ENCODE results near the gene SYPL2. TPM values are rescaled to one million over a fixed set of nuclear protein-coding genes. Genes with fewer than 3 reads are reported as not detected.

The SYPL2 gene
- under 1 TPM in 2 of 3 donors, not detected in 1; 0.08 to 0.28 TPM for polyA plus RNA-seq

DNA sequence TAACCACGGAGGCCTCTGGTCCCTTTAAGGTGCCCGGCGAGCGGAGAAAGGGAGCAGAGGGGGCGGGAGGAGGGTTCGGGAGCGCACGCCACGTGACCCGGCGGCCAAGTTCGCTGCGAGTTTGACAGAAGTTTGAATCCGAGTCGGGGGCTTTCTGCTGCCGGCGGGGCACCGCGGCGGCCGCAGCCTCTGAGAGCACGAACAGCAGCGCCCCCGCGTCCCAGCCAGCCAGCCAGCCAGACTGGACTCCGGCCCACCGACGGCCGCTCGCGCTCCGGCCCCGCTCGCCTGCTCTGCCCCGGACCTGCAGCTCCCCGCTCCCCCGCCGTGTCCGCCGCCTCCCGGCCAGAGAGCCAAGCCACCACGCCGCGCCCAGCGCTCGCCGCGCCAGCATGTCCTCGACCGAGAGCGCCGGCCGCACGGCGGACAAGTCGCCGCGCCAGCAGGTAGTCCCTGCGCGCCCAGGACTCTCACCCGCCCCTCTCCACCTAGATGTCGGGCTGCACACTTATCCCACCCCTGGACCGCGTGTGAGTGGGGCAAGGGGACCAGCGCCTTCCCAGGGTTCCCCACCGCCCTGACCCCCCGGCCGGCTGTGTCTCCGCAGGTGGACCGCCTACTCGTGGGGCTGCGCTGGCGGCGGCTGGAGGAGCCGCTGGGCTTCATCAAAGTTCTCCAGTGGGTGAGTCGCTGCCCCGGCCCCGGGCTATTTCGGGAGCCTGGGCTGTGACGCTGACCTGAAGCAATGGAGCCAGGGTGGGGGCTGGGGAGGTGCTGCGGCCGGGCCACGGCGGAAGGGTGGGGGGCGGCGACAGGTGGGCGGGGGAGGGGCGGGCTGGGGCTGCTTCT, at the start of gene SYPL2:
Gene SYPL2 (plus strand): TSS at position 95 of the 849 bp plus-strand sequence. CDS start 298 bp downstream, at position 393.
- H3K9me3 Mint-ChIP-seq = no peaks in the 10 kb centered on the region
- peak within 1 kb of the TSS; percentile 60 to 78 (median 74) for H3K4me3 Mint-ChIP-seq
- H3K36me3 Mint-ChIP-seq = no peaks in the 10 kb centered on the region
- peaks cover 0 to 8% of the 10 kb centered on the region in 2 donors for H3K4me1 Mint-ChIP-seq
- H3K27me3 Mint-ChIP-seq (ENCODE audit: low read depth in 3 of 3) = peaks cover 9 to 37% (median 14%) of the 10 kb centered on the region in 3 donors
- DNase-seq = peak in 2 of 3 donors; percentile 14 to 18
- H3K27ac Mint-ChIP-seq = no peak within 1 kb of the TSS

GRCh38 chr1:109423498-109423897, 42.8 kb upstream of the SYPL2 start:
- H3K4me1 Mint-ChIP-seq = peaks cover 41 to 56% of the 10 kb centered on the region in 2 donors
- H3K27me3 Mint-ChIP-seq (ENCODE audit: low read depth in 3 of 3) = peaks cover 4 to 17% (median 4%) of the 10 kb centered on the region in 3 donors
- peaks cover 0 to 8% (median 0%) of the 10 kb centered on the region in 3 donors for H3K36me3 Mint-ChIP-seq

DNA sequence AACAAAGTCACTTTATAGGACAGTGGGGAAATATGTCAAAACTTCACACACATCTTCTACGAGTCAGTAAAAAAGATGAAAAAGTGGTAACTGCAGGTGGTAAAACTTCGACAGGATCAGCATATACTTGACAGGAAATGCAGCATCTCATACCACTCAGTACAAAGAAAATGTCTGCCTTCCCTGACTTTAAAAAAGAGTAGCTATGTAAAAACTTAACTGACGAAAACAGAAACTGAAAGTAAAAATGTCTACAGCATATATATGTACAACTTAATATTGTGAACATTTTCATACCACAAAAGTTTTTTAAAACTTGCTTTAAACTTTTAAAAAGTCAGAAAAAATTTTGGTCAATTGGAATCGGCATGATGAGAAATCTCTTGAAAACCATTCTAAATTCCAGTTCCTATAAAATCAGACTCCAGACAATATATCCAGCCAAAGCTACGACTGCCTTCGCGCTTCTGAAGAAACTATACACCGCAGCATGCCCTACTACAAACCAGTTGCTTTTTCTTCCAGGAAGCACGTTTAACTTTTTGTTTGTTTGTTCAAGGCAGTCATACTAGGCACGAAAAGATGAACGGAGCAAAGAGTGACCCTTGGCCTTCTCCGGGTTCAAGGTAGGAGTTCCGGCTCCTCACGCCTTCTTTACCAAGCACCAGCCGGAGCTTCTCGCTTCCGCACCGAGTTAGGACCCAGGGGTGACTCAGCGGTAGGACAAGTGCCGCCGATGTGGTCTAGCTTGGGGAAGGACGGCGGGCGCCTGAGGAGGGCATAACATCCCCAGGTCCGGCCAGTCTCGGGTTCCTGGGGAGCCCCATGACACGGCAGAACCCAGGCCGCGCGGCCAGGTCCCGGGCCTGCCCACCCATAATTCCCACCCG, 40.7 kb upstream of the SYPL2 start:
- H3K27ac Mint-ChIP-seq = peak overlapping the region; percentile 96 to 99 (median 98)
- no peaks in the 10 kb centered on the region for H3K9me3 Mint-ChIP-seq
- peak overlapping the region; percentile 97 to 99 (median 98) for H3K4me3 Mint-ChIP-seq
- peak; percentile 71 to 72 (median 71) for DNase-seq
- peaks cover 4 to 17% (median 4%) of the 10 kb centered on the region in 3 donors for H3K27me3 Mint-ChIP-seq (ENCODE audit: low read depth in 3 of 3)
- peaks cover 0 to 4% (median 0%) of the 10 kb centered on the region in 3 donors for H3K36me3 Mint-ChIP-seq
- H3K4me1 Mint-ChIP-seq = peaks cover 41 to 50% of the 10 kb centered on the region in 2 donors

More at GRCh38 chr1:109423498-109423897, 42.8 kb upstream of the SYPL2 start:
- H3K4me3 Mint-ChIP-seq = peak overlapping the region in 3 of 5 donors; percentile 43 to 98 (median 54)
- H3K27ac Mint-ChIP-seq = peak overlapping the region; percentile 96 to 99 (median 98)
- DNase-seq = no peak
- H3K9me3 Mint-ChIP-seq = no peaks in the 10 kb centered on the region

- H3K27ac Mint-ChIP-seq = peak within 1 kb of the TSS; percentile 96 to 99 (median 98)
- peak within 1 kb of the TSS; percentile 97 to 99 (median 98) for H3K4me3 Mint-ChIP-seq
- peak; percentile 95 to 96 (median 95) for DNase-seq
- no peaks in the 10 kb centered on the region for H3K9me3 Mint-ChIP-seq
- H3K4me1 Mint-ChIP-seq = peaks cover 39 to 49% of the 10 kb centered on the region in 2 donors
- peaks cover 4 to 17% (median 4%) of the 10 kb centered on the region in 3 donors for H3K27me3 Mint-ChIP-seq (ENCODE audit: low read depth in 3 of 3)
- peaks cover 0 to 4% (median 0%) of the 10 kb centered on the region in 3 donors for H3K36me3 Mint-ChIP-seq
Observed at GRCh38 chr1:109426281-109427170, 39.8 kb upstream of the SYPL2 start, which contains the start of gene PSMA5. TSS of gene PSMA5 (minus strand) at chr1:109426448. CDS start at chr1:109426330, 118 bp downstream.

DNA sequence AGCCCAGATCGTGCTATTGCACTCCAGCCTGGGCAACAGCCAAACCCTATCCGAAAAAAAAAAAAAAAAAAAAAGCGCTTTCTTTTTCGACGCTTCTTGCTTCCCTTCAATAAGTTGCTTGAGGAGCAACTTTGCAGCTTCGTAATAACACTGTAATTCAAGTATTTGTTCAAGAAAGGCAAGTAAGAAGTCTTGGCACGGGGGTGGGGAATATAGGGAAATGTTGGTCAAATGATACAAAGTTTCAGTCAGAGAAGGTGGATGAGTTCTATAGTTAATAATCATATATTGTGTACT, 39.2 kb upstream of the SYPL2 start:
- H3K27me3 Mint-ChIP-seq (ENCODE audit: low read depth in 3 of 3) = peaks cover 4 to 17% (median 4%) of the 10 kb centered on the region in 3 donors
- peak in 1 of 3 donors; percentile 1 for DNase-seq
- peaks cover 0 to 1% (median 0%) of the 10 kb centered on the region in 3 donors for H3K36me3 Mint-ChIP-seq
- H3K27ac Mint-ChIP-seq = peak overlapping the region; percentile 96 to 99 (median 98)
- no peaks in the 10 kb centered on the region for H3K9me3 Mint-ChIP-seq
- peak overlapping the region; percentile 97 to 99 (median 98) for H3K4me3 Mint-ChIP-seq
- H3K4me1 Mint-ChIP-seq = peaks cover 36 to 43% of the 10 kb centered on the region in 2 donors

DNA sequence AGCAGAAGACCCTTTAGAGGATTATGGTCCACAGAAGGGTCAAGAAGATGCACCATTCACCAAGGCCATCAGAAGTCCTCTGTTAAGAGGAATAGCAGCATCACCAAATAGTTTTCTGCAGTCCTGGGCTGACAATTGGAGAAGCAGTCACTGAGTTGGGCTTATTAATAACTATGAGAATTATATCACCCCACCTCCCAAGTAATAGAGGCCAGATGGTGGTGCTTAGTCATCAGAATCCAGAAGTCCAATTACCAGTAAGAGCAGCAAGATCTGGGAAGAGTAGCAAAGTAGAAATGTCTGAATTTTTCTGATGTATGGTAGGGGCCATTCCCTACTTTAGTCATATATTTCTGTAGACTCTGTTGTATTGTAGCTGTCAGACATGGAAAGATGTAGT, 34.0 kb upstream of the SYPL2 start:
- Mint-ChIP-seq H3K27me3 (ENCODE audit: low read depth in 3 of 3) (peaks cover 0 to 4% (median 0%) of the 10 kb centered on the region in 3 donors), H3K9me3 (peaks cover 0 to 3% (median 0%) of the 10 kb centered on the region in 6 donors), H3K27ac (no peak overlapping the region), H3K4me1 (peaks cover under 1 to 2% of the 10 kb centered on the region in 2 donors), H3K36me3 (peaks cover 0 to 5% (median 0%) of the 10 kb centered on the region in 3 donors), H3K4me3 (no peak overlapping the region)
- DNase-seq = no peak

DNA sequence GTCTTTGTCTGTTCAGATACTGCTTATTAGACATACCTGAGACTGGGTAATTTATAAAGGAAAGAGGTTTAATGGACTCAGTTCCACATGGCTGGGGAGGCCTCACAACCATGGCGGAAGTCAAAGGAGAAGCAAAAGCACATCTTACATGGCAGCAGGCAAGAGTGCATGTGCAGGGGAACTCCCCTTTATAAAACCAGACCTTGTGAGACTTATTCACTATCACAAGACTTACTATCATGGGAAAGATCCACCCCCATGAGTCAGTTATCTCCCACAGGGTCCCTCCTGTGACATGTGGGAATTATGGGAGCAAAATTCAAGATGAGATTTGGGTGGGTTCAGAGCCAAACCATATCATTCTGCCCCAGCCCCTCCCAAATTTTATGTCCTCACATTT, 33.0 kb upstream of the SYPL2 start:
- H3K4me3 Mint-ChIP-seq = no peak overlapping the region

GRCh38 chr1:109434484-109434883, 31.9 kb upstream of the SYPL2 start:
- no peak for DNase-seq
- Mint-ChIP-seq H3K27ac (no peak overlapping the region), H3K36me3 (peaks cover 0 to 5% (median 0%) of the 10 kb centered on the region in 3 donors), H3K9me3 (peaks cover 0 to 3% (median 0%) of the 10 kb centered on the region in 6 donors), H3K4me1 (no peaks in the 10 kb centered on the region), H3K4me3 (no peak overlapping the region), H3K27me3 (ENCODE audit: low read depth in 3 of 3) (peaks cover 0 to 4% (median 0%) of the 10 kb centered on the region in 3 donors)

More for the DNA sequence above, 33.0 kb upstream of the SYPL2 start:
- Mint-ChIP-seq H3K27ac (no peak overlapping the region), H3K36me3 (peaks cover 0 to 5% (median 0%) of the 10 kb centered on the region in 3 donors), H3K27me3 (ENCODE audit: low read depth in 3 of 3) (peaks cover 0 to 4% (median 0%) of the 10 kb centered on the region in 3 donors), H3K9me3 (peaks cover 0 to 3% (median 0%) of the 10 kb centered on the region in 6 donors), H3K4me1 (no peaks in the 10 kb centered on the region)
- no peak for DNase-seq

- H3K36me3 Mint-ChIP-seq = peaks cover 0 to 5% (median 0%) of the 10 kb centered on the region in 3 donors
- H3K4me3 Mint-ChIP-seq = no peak overlapping the region
- H3K9me3 Mint-ChIP-seq = peaks cover 0 to 3% (median 0%) of the 10 kb centered on the region in 6 donors
- H3K4me1 Mint-ChIP-seq = no peaks in the 10 kb centered on the region
- no peak for DNase-seq
- H3K27ac Mint-ChIP-seq = no peak overlapping the region
- no peaks in the 10 kb centered on the region for H3K27me3 Mint-ChIP-seq (ENCODE audit: low read depth in 3 of 3)
Observed at GRCh38 chr1:109438798-109439297, 27.5 kb upstream of the SYPL2 start.

- H3K27me3 Mint-ChIP-seq (ENCODE audit: low read depth in 3 of 3) = peaks cover 0 to 7% (median 6%) of the 10 kb centered on the region in 3 donors
- no peaks in the 10 kb centered on the region for H3K36me3 Mint-ChIP-seq
- no peak overlapping the region for H3K27ac Mint-ChIP-seq
- DNase-seq = no peak
- H3K4me3 Mint-ChIP-seq = no peak overlapping the region
- no peaks in the 10 kb centered on the region for H3K4me1 Mint-ChIP-seq
- H3K9me3 Mint-ChIP-seq = no peaks in the 10 kb centered on the region
Observed at GRCh38 chr1:109441069-109441468, 25.3 kb upstream of the SYPL2 start.

DNA sequence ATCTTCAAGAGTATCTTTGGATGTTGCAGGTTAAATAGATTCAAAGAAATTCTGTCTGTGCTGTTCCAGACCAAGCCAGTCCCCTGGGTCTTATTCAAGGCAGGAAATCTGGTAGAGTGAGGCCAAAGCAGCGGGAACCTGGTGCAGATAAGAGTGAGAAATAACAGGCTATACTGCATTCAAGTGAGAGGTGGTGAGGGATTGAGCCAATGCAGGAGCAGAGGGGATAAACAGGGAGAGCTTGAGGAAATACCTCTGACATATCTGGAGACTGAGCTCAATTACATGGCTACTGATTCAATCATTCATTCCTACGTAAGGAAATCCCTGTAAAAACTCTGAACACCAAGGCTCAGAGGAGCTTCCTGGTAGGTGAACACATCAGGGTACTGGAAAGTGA, 22.9 kb upstream of the SYPL2 start:
- no peak overlapping the region for H3K27ac Mint-ChIP-seq
- no peaks in the 10 kb centered on the region for H3K9me3 Mint-ChIP-seq
- no peak for DNase-seq
- H3K4me1 Mint-ChIP-seq = no peaks in the 10 kb centered on the region
- H3K36me3 Mint-ChIP-seq = no peaks in the 10 kb centered on the region
- no peak overlapping the region for H3K4me3 Mint-ChIP-seq
- peaks cover 2 to 15% (median 6%) of the 10 kb centered on the region in 3 donors for H3K27me3 Mint-ChIP-seq (ENCODE audit: low read depth in 3 of 3)

DNA sequence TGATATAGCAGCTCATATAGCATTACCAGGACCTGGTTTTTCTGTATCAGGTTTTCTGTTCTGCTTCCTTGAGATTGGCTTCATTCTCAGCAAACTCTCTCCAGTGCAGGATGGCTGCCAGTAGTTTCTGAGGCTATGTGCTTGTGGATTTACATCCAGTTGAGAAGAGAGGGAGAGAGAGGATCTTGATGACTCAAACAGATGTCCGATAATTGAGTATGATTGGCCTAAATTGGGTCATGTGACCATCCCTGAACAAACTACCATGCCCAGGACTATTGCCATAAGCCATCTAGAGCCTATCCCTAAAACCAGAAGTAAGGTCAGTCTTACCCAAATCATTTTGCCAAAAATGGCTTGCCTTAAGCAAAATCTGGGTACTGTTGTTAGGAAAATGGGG, 22.0 kb upstream of the SYPL2 start:
- H3K9me3 Mint-ChIP-seq = no peaks in the 10 kb centered on the region
- H3K27ac Mint-ChIP-seq = no peak overlapping the region
- no peaks in the 10 kb centered on the region for H3K36me3 Mint-ChIP-seq
- no peak overlapping the region for H3K4me3 Mint-ChIP-seq
- H3K27me3 Mint-ChIP-seq (ENCODE audit: low read depth in 3 of 3) = peaks cover 4 to 17% (median 6%) of the 10 kb centered on the region in 3 donors
- no peak for DNase-seq
- H3K4me1 Mint-ChIP-seq = no peaks in the 10 kb centered on the region

Measured in immature natural killer cell (primary cell).